Kidney (tissue), 14 donors: ENCODE data around the gene GALNS. TPM values are rescaled to one million over a fixed set of nuclear protein-coding genes. Genes with fewer than 3 reads are reported as not detected.

Experiments
- DNase-seq, 5 donors: peaks; one replicate each; pipeline ENCODE4 v3.0.0-alpha.2; 2013 to 2020
- FAIRE-seq: peaks from 2 replicates; lab custom pipeline; 2012; peaks lifted over from hg19 to GRCh38; lab: Jason Lieb, UNC
- H3K27ac ChIP-seq, 2 donors: one replicate each; pipeline ENCODE4 v1.7.0; 2013; ENCODE audit warnings: low read depth in 2 of 2, low read length in 2 of 2, inconsistent platforms in 1 of 2
- H3K27me3 ChIP-seq: one replicate; pipeline ENCODE4 v1.7.1; 2013; ENCODE audit warnings: low read length, inconsistent platforms; ENCODE audit not compliant: control insufficient read depth, insufficient read depth
- H3K36me3 ChIP-seq, 3 donors: one replicate each; pipeline versions ENCODE4 v1.7.0 to v1.7.1; 2013; ENCODE audit warnings: low read length in 3 of 3, control low read depth in 1 of 3, inconsistent platforms in 1 of 3; ENCODE audit not compliant: insufficient read depth in 3 of 3, control insufficient read depth in 2 of 3
- H3K4me1 ChIP-seq, 3 donors: one replicate each; pipeline versions ENCODE4 v1.7.0 to v1.7.1; 2013; ENCODE audit warnings: low read length in 3 of 3, inconsistent platforms in 1 of 3, low read depth in 1 of 3; ENCODE audit not compliant: control insufficient read depth in 2 of 3, insufficient read depth in 2 of 3
- H3K4me3 ChIP-seq, 3 donors: one replicate each; pipeline versions ENCODE4 v1.7.0 to v1.8.1; 2013; ENCODE audit warnings: low read length in 3 of 3, control low read depth in 1 of 3, inconsistent platforms in 1 of 3
- H3K9ac ChIP-seq, 3 donors: one replicate each; pipeline versions ENCODE4 v1.7.0 to v1.7.1; 2013; ENCODE audit warnings: low read length in 3 of 3, control low read depth in 1 of 3, inconsistent platforms in 1 of 3
- H3K9me3 ChIP-seq, 3 donors: one replicate each; pipeline versions ENCODE4 v1.7.0 to v1.7.1; 2013; ENCODE audit warnings: low read length in 3 of 3, control low read depth in 1 of 3, inconsistent platforms in 1 of 3; ENCODE audit not compliant: control insufficient read depth in 2 of 3, insufficient read depth in 1 of 3
- intact Hi-C: fragments of 100-400 bp; cut with DNase I; formaldehyde crosslinking; loops from one replicate; pipeline ENCODE4 v1.11.1; 2022
- polyA plus RNA-seq: library from polyadenylated mRNA; stranded (reverse); fragments of 350-450 nt; fragmentation: Illumina TruSeq; extraction: RNeasy Lipid Tissue Mini Kit (QIAGEN cat#74804); gene quantifications from one replicate; pipeline ENCODE4 v1.2.3, GENCODE V29; 2014; ENCODE audit warnings: low read depth, low replicate concordance; ENCODE audit not compliant: insufficient read depth
- total RNA-seq: library from RNA; stranded (reverse); fragmentation: NEBNext Ultra II Directional; extraction: Animal tissue kit (Norgen Biotek cat#: 25700); gene quantifications from one replicate; pipeline ENCODE4 v1.2.1, GENCODE V29; 2021
- TF ChIP-seq, protein P1 (sequence below): IDR thresholded peaks from 3 replicates; pipeline ENCODE4 v1.5.1; 2012; ENCODE audit warnings: mild to moderate bottlenecking, moderate library complexity, borderline replicate concordance; ENCODE audit not compliant: insufficient read depth; ENCODE audit errors: extremely low read depth
- donor health status: control.
- donor health status: control.
- donor health status: control.
- donor health status: control.
- donor health status: control.
- donor health status: DM: yes; HTN: yes; CAD: no.
- donor health status: Normal renal cell carcinoma (clear cell type).

Gene GALNS
- total and polyA plus RNA-seq, 2 donors from 2014 or later: 15.8 to 37.2 TPM

DNA sequence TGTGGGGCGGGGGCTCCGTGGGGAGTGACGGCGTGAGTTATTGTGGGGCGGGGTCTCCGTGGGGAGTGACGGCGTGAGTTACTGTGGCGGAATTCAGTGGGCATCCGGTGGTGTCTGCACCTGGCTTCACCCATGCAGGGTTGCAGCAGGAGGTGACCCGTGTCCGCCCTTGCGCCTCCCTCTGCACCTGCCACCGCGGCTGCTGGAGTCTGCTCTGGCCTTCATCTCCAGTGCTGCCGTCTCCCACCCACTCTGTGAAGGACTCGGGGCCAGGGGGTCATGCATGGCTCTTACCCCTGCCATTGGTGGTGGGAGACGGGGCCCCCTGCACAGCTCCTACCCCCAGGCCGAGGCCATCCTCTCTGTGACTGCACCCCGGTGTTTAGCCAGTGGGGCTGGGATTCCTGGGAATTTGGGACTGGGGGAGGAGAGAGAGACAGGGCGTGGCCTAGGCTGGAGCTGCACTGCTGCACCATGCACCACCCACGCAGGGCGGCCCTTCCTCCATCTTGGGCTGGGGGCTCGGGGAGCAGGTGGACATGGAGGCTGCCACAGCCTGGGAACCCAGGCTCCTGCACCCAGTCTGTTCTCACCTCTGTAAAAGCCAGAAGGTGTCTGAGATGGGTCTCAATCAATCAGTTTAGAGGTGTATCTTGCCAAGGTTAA lies 11.0 kb upstream of the GALNS start:
- TF ChIP-seq, protein P1, sequence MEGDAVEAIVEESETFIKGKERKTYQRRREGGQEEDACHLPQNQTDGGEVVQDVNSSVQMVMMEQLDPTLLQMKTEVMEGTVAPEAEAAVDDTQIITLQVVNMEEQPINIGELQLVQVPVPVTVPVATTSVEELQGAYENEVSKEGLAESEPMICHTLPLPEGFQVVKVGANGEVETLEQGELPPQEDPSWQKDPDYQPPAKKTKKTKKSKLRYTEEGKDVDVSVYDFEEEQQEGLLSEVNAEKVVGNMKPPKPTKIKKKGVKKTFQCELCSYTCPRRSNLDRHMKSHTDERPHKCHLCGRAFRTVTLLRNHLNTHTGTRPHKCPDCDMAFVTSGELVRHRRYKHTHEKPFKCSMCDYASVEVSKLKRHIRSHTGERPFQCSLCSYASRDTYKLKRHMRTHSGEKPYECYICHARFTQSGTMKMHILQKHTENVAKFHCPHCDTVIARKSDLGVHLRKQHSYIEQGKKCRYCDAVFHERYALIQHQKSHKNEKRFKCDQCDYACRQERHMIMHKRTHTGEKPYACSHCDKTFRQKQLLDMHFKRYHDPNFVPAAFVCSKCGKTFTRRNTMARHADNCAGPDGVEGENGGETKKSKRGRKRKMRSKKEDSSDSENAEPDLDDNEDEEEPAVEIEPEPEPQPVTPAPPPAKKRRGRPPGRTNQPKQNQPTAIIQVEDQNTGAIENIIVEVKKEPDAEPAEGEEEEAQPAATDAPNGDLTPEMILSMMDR: no peak
- Histone ChIP-seq H3K36me3 (peaks cover 0 to under 1% (median 0%) of the 10 kb centered on the region in 3 donors), H3K27me3 (no peaks in the 10 kb centered on the region), H3K27ac (no peak overlapping the region), H3K9me3 (no peaks in the 10 kb centered on the region), H3K4me3 (no peak overlapping the region), H3K4me1 (no peaks in the 10 kb centered on the region), H3K9ac (no peak overlapping the region)
- intact Hi-C loops: no loop called here
- DNase-seq (peak in 1 of 5 donors; percentile 26), FAIRE-seq (no peak)

- H3K9me3 ChIP-seq: no peaks in the 10 kb centered on the region
- peaks cover 0 to 13% (median 0%) of the 10 kb centered on the region in 3 donors for H3K36me3 ChIP-seq
- H3K9ac ChIP-seq: no peak within 1 kb of the TSS
- no peaks in the 10 kb centered on the region for H3K27me3 ChIP-seq
- intact Hi-C loops: no loop called here
- TF ChIP-seq, protein P1: no peak
- H3K4me3 ChIP-seq: no peak within 1 kb of the TSS
- FAIRE-seq (no peak), DNase-seq (no peak)
- H3K4me1 ChIP-seq: no peaks in the 10 kb centered on the region
- H3K27ac ChIP-seq: no peak within 1 kb of the TSS
These were observed 9.6 kb upstream of the GALNS start, which contains the start of gene PABPN1L for GRCh38 chr16:88866151-88866920. TSS of gene PABPN1L (minus strand) at chr16:88866660. CDS start at chr16:88866606, 54 bp downstream.

- Histone ChIP-seq H3K36me3 (peaks cover 0 to 13% (median 0%) of the 10 kb centered on the region in 3 donors), H3K9ac (no peak overlapping the region), H3K4me1 (no peaks in the 10 kb centered on the region), H3K9me3 (no peaks in the 10 kb centered on the region), H3K4me3 (no peak overlapping the region), H3K27ac (no peak overlapping the region), H3K27me3 (no peaks in the 10 kb centered on the region)
- FAIRE-seq (no peak), DNase-seq (no peak)
- intact Hi-C loops: no loop called here
- TF ChIP-seq, protein P1: no peak
These were observed 9.0 kb upstream of the GALNS start for GRCh38 chr16:88865742-88866141.
